Measurements from ENCODE around the gene TUBB4B.
A peak's percentile ranks its signal among the peaks of the same experiment; 100 is the strongest.

The TUBB4B gene

DNA sequence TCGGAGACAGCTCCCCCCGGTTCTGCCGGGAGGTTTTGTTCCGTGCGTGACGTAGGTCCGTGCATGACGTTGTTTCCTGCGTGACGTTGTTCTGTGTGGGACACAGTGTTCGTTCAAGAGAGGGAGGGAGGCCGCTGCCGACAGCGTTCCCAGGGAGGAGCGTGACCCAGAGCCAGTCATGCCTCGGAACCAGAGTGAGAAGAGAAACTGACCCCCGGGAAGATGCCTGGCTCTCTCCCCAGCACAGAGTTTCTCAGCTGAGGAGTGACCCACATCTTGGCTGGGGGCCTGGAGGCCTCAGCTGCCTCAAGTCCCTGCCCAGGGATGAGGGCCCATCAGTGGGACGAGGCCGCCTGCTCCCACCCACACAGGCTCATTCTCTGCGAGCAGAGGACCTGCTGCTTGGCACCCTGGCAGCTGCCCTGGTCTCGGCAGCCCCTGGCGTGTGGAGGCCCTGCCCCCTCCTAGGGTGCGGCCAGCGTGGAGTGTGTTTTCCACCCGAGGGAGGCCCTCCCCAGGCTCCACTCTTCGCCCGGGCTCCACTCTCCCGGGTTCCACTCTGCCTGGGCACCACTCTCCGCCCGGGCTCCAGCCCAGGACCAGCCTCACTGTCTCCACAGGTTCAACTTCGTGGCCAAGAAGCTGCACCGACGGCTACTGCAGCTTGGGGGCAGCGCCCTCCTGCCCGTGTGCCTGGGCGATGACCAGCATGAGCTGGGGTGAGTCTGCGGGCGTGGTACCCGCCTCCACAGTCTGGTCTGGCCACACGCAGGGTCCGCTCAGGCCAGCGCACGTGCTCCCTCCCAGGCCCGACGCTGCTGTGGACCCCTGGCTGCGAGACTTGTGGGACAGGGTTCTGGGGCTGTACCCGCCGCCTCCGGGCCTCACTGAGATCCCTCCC, 27.7 kb upstream of the TUBB4B start:
- DNase-seq = no peak

DNA sequence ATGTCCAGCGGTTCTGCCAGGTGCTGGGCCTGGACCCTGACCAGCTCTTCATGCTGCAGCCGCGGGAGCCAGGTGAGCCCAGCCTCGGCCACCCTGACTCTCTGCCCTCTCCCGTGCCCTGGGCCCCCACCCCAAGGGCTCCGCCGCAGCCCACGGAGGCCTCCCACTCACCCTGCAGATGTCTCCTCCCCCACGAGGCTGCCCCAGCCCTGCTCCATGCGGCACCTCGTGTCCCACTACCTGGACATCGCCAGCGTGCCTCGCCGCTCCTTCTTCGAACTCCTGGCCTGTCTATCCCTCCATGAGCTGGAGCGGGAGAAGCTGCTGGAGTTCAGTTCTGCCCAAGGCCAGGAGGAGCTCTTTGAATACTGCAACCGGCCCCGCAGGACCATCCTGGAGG, 26.5 kb upstream of the TUBB4B start:
- DNase-seq = no peak

DNA sequence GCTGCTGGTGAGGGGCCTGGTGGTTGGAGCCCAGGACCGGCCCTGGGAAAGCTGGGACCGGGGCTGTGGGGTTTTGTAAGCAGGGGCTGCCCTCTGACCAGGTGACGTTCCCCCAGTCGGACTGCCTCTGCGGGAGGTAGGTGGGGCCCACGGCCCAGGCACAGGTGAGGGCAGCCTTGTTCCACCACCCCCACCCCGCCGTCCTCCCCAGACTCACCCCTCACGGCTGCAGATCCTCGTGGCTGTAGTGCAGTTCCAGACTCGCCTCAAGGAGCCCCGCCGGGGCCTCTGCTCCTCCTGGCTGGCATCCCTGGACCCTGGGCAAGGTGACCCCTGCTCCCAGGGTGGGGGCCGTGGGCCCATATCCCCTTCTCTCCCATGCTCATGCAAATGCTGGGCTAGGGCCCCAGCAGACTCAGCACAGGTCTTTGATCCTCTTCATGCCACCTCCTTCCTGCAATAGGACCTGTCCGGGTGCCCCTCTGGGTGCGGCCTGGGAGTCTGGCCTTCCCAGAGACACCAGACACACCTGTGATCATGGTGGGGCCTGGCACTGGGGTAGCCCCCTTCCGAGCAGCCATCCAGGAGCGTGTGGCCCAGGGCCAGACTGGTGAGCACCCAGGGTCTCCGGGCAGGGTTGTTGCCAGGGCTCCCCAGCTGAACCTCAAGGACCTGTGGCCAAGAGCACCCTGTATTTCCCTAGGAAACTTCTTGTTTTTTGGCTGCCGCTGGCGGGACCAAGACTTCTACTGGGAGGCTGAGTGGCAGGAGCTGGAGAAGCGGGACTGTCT, 25.7 kb upstream of the TUBB4B start:
- DNase-seq = no peak

DNA sequence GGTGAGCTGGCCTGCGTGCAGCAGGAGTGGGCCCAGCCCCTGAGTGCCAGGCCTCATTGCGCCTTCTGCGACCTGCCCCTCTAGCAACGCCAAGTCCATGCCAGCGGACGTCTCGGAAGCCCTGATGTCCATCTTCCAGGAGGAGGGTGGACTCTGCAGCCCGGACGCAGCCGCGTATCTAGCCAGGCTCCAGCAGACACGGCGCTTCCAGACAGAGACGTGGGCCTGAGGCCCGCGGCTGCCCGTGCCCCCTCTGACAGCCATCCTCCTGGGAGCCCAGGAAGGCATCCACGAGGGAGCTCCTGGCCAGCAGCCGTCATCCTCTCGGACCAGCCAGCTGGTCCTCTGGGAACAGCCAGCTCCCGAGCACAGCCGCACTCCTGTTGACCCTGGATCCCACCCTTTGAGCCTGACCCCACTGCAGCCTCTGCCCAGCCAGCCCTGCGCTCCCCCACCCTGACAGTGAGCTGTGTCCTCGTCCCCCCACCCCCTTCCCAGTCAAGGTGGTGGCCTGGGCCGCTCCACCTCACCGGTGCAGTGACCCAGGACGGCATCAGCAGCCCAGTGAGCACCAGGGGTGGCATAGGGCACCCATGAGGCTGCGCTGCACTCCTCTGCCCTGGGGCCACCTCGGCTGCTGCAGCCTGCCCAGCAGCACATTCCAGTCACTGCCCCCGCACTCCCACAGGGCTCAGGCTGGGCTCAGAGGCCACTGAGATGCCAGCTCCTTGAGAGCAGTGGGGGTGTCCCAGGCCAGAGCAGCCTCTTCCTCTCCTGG, 24.7 kb upstream of the TUBB4B start:
- DNase-seq = no peak

DNA sequence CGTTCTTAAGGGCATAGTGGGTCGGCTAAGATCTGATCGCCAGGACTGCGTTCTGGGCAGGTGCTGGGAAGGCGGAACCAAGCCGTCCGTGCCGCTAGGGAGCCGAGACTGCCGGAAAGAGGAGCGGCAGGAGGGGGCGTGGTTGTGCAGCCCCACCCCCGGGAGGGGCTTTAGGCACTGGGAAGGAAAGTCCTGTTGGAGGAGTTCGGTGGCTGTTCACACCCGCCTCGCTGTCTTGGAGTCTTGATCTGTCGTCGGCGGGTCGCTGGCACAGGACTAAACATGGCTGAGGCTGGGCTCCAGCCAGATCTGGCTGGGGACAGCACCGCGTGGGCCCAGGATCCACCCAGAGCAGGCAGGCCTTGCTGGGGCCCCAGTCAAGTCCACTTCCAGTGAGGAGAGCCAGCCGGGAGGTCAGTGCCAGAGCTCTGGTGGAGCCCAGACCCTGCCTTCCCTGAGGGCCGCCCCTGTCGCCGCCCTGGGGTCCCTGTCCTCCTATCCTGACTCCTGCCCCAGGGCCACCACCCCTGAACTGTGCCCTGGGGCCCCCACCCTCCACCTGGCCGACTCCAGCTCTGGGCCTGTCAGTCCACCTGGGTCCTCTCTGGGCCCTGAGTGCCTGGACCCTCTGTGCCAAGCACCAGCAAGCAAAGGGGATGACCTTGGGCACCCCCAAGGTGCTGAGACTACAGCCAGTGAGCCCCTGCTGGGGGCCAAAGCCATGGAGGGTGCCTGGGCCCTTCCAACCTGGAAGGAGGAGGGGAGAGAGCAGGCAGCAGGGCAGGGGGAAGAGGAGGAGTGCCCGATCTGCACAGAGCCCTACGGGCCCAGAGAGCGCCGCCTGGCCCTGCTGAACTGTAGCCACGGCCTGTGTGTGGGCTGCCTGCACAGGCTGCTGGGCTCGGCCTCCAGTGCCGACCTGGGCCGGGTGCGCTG, 23.5 kb upstream of the TUBB4B start:
- DNase-seq = peak; percentile 3 to 30

GRCh38 chr9:137218212-137218753, 22.8 kb upstream of the TUBB4B start:
- no peak for DNase-seq

DNA sequence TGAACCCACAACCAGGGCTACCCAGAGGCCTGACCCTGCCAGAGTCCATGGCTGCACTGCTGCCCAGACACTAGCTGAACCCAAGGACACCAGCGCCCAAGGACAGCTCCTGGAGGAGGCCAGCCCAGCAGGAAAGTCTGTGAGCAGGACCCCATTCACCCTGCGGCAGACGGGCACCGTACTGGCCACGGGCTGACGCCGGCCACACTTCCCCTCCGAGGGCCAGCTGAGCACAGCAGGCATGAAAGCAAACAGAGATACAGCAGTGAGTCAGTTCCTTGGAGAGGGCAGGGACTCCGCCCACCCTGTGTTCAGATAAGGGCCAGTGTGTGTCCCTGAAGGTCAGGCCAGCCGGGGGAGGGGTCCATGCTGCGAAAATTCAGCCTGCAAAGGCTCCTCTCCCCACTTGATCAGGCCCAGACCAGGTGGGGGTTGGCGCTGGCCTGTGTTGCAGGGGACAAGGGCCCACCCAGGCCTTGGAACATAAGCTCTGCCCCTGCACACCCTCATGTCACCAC, 22.3 kb upstream of the TUBB4B start:
- no peak for DNase-seq

GRCh38 chr9:137219757-137220316, 21.2 kb upstream of the TUBB4B start:
- DNase-seq = no peak

GRCh38 chr9:137220317-137221094, 20.6 kb upstream of the TUBB4B start:
- DNase-seq = no peak

GRCh38 chr9:137221095-137221505, 20.0 kb upstream of the TUBB4B start:
- no peak for DNase-seq

- no peak for DNase-seq
Measured at GRCh38 chr9:137221506-137222111, 19.5 kb upstream of the TUBB4B start.

DNA sequence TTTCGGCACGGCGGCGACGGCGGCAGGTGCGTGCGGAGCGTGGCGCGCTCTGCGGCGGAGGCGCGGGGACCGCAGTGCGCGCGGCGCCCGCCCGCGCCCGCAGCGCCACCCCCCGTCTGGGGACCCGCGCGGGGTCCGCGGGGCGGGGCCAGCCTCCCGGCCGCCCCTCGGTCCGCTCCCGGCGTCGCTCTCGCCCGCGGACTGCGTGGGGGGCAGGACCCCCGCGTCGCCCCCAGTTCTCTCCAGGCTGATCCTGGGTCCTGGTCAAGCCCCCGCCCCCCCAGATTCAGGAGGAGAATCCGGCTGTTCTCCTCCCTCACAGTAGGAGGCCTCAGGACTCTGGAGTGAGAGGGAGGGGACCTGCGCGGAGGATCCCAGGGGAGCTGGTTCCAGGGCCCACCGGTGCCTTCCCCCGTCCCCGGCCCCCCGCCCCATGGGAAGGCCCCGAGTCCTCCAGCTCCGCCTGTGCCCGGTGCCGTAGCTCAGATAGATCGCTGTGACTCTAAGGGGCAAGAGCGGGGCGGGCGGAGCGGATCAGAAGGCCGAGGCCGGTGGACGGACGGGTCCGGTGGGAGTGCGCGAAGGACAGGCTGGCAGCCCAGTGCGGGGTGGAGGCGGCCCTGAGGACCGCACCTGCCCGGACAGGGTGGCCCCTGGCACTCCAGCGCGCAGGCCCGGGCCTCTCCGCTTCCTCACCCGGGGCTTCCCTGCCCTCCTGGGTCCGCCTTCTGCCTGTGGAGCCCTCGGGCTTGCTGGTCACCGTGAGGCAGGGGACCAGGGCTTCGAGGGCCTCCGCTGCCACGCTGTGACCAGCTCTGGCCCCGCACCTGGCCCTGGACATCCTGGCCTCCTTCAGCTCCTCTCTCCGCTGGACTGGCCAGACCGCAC, 18.7 kb upstream of the TUBB4B start, which contains the start of gene RNF208:
Gene RNF208 (minus strand): TSS at position 51 of the 888 bp plus-strand sequence. CDS start 1,028 bp downstream, outside the sequence.
- no peak for DNase-seq

DNA sequence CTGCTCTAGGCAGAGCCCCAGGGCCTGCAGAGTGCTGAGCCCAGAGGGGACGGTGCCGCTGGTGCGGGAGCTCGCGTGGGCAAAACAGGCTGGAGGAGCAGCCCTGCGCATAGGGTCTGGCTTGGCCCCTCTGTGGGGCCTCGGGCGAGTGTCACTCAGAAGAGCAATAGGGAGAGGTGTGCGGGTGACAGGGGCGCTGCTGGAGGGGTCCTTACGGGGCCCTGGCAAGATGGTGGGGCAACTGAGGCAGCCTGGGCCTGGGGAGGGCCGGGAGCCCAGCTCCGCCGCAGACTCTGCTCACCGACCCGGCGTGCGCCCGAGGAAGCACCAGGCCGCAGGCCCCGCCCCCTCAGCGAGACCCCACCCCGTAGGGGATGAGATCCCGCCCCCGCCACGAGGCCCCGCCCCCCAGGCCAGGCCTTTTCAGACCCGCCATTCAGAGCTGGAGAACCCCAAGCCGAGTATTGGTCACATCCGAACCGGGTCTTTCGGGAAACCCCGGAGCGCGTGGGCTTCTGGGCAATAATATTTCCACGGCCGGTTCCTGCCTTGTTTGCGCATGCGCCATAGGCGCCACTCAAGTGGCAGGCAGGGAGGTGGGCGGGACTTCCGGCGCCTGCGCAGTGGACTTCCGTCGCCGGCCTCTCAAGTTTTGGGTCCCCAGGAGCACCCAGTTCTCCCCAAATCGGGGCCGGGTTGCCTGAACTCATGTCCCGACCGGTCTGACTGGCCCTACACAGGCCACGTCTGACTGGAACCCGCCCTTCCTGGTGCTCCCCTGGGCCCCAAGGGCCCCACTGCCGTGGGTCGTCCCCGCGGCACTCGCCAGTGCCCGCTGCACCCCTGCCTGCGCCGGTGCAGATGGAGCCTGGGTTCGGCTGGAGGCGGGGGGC, 17.8 kb upstream of the TUBB4B start:
- DNase-seq = peak; percentile 77 to 78

DNA sequence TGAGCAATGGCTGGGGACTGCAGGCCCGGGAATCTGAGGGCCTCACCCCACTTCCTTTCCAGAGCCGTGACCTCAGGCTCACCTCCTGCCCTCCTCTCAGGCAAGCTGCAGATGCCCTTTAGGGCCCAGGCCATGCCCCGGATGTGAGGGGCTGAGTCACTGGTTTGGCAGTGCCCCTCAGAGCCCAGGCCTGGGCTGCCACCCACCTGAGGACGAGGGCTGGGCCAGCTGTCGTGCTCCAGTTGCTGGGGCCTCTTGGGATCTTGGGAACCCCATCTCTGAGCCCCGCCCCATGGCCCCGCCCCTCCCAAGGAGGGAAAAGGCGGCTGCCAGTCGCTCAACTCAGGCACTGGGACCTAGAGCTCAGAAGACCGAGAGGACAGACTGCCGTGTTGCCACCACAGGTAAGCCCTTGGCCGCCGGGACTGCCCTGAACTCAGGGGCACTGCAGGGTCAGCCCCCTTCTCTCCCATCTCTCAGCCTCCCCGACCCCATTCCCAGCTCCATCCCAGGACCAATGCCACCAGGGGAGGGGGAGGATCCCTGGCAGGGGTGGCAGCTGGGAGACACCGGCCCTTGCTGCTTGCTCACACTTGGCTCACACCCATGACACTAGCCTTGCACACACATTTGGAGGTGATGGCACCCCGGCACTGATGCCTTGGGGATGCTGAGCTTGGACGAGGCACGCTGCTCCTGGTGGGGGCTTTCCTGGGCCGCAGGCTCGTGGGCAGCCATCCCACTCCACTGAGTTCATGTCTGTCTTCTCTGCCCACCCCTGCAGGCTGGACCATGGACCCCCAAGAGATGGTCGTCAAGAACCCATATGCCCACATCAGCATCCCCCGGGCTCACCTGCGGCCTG, 16.0 kb upstream of the TUBB4B start, which contains the start of gene CYSRT1:
Gene CYSRT1 (plus strand): TSS at position 345 of the 865 bp plus-strand sequence. CDS start 448 bp downstream, at position 793.
- DNase-seq = no peak

- no peak for DNase-seq
Measured at GRCh38 chr9:137225699-137226331, 15.3 kb upstream of the TUBB4B start.
